IMR-90 (cell line): Measurements from ENCODE around the gene PRM3. TPM values are rescaled to one million over a fixed set of nuclear protein-coding genes. Genes with fewer than 3 reads are reported as not detected.

Source experiments
- ATAC-seq: fragments of 200-7000 bp; cut with Tn5 transposase; 2 replicates; pipeline ENCODE4 v1.9.1; 2020; ENCODE audit warnings: low read depth, mild to moderate bottlenecking, moderate library complexity
- BruUV-seq: library from RNA; stranded (reverse); fragments of 400-500 nt; replicated peaks from 2 replicates; lab custom pipeline; 2021; lab: Mats Ljungman, UMichigan
- CTCF ChIA-PET: fragments of 300-600 bp; formaldehyde crosslinking; extraction: SDS; loops from one replicate; lab custom pipeline; 2021; ENCODE audit warnings: antibody characterized with exemption; lab: Yijun Ruan, JAX
- POLR2A ChIA-PET: fragments of 300-600 bp; sonication (Branson Sonifier 250); formaldehyde crosslinking; loops from one replicate; lab custom pipeline; 2022; ENCODE audit warnings: antibody characterized with exemption; ENCODE audit not compliant: unreplicated experiment; lab: Charles Lee
- DNase-seq: peaks from one replicate; pipeline ENCODE4 v3.0.0; 2013
- H2AFZ ChIP-seq: replicated peaks from 2 replicates; pipeline ENCODE3; 2013; ENCODE audit warnings: low read length, mild to moderate bottlenecking; ENCODE audit not compliant: poor library complexity
- H2AK5ac ChIP-seq: 2 replicates; pipeline ENCODE4 v1.6.1; 2013; ENCODE audit warnings: low read depth, low read length, inconsistent platforms
- H2AK9ac ChIP-seq: replicated peaks from 2 replicates; pipeline ENCODE3; 2013; ENCODE audit warnings: mild to moderate bottlenecking, low read depth, low read length, moderate library complexity; ENCODE audit not compliant: poor library complexity
- H2BK120ac ChIP-seq: 2 replicates; pipeline ENCODE4 v1.6.1; 2013; ENCODE audit warnings: low read depth, low read length, inconsistent platforms
- H2BK15ac ChIP-seq: 3 replicates; pipeline ENCODE4 v1.6.1; 2013; ENCODE audit warnings: low read depth, low read length, inconsistent platforms
- H2BK20ac ChIP-seq: 2 replicates; pipeline ENCODE4 v1.6.1; 2013; ENCODE audit warnings: low read depth, mild to moderate bottlenecking, inconsistent platforms, low read length, moderate library complexity
- H2BK5ac ChIP-seq: 2 replicates; pipeline ENCODE4 v1.6.1; 2013; ENCODE audit warnings: mild to moderate bottlenecking, low read depth, low read length, inconsistent platforms; ENCODE audit not compliant: poor library complexity, severe bottlenecking
- H3K14ac ChIP-seq: replicated peaks from 2 replicates; pipeline ENCODE4 v1.6.1; 2013; ENCODE audit warnings: low read depth, low read length, inconsistent platforms
- H3K18ac ChIP-seq: 2 replicates; pipeline ENCODE4 v1.6.1; 2013; ENCODE audit warnings: low read depth, low read length, control low read depth
- H3K23ac ChIP-seq: 2 replicates; pipeline ENCODE4 v1.6.1; 2013; ENCODE audit warnings: low read depth, low read length, inconsistent platforms
- H3K27ac ChIP-seq: 2 replicates; pipeline ENCODE4 v1.5.1; 2013; ENCODE audit warnings: mild to moderate bottlenecking, control low read depth, low read length; ENCODE audit not compliant: insufficient read depth
- H3K27me3 ChIP-seq: 2 replicates; pipeline ENCODE4 v1.6.1; 2013; ENCODE audit warnings: low read length; ENCODE audit not compliant: control insufficient read depth, insufficient read depth
- H3K36me3 ChIP-seq: 2 replicates; pipeline ENCODE4 v1.6.1; 2013; ENCODE audit warnings: low read length, mixed read lengths; ENCODE audit not compliant: control insufficient read depth, insufficient read depth
- H3K4ac ChIP-seq: 2 replicates; pipeline ENCODE4 v1.6.1; 2013; ENCODE audit warnings: low read depth, low read length, inconsistent platforms
- H3K4me1 ChIP-seq: 2 replicates; pipeline ENCODE4 v1.6.1; 2013; ENCODE audit warnings: low read length, mixed read lengths; ENCODE audit not compliant: control insufficient read depth, insufficient read depth
- H3K4me2 ChIP-seq: 2 replicates; pipeline ENCODE4 v1.6.1; 2013; ENCODE audit warnings: low read depth, mild to moderate bottlenecking, control low read depth, low read length, moderate library complexity
- H3K4me3 ChIP-seq: 2 replicates; pipeline ENCODE4 v1.5.1; 2013; ENCODE audit warnings: low read depth, mild to moderate bottlenecking, control low read depth, low read length, moderate library complexity; ENCODE audit not compliant: insufficient read depth
- H3K56ac ChIP-seq: 2 replicates; pipeline ENCODE4 v1.6.1; 2013; ENCODE audit warnings: low read length, inconsistent platforms; ENCODE audit not compliant: insufficient read depth; ENCODE audit errors: extremely low read depth
- H3K79me1 ChIP-seq, 2 experiments: 2 replicates each; pipeline ENCODE4 v1.6.1; 2013; ENCODE audit warnings: low read length in 2 of 2, inconsistent platforms in 1 of 2, low read depth in 1 of 2
- H3K9ac ChIP-seq: 2 replicates; pipeline ENCODE4 v1.6.1; 2013; ENCODE audit warnings: low read depth, low read length, control low read depth
- H3K9me1 ChIP-seq: 2 replicates; pipeline ENCODE4 v1.6.1; 2013; ENCODE audit warnings: low read length, inconsistent platforms; ENCODE audit not compliant: insufficient read depth
- H3K9me3 ChIP-seq: 2 replicates; pipeline ENCODE4 v1.6.1; 2013; ENCODE audit warnings: low read length; ENCODE audit not compliant: control insufficient read depth, insufficient read depth
- H4K20me1 ChIP-seq: 2 replicates; pipeline ENCODE4 v1.6.1; 2013; ENCODE audit warnings: low read length, inconsistent platforms; ENCODE audit not compliant: insufficient read depth
- H4K5ac ChIP-seq: 2 replicates; pipeline ENCODE4 v1.6.1; 2013; ENCODE audit warnings: mild to moderate bottlenecking, low read depth, low read length, control low read depth
- H4K8ac ChIP-seq, 2 experiments: 2 replicates each; pipeline ENCODE4 v1.6.1; 2013; ENCODE audit warnings: low read depth in 2 of 2, low read length in 2 of 2, control low read depth in 1 of 2, inconsistent platforms in 1 of 2
- H4K91ac ChIP-seq: 2 replicates; pipeline ENCODE4 v1.6.1; 2013; ENCODE audit warnings: low read depth, low read length, inconsistent platforms; ENCODE audit not compliant: insufficient read depth
- BHLHE40 ChIP-seq: fragments of 150-350 bp; IDR thresholded peaks from 2 replicates; pipeline ENCODE4 v1.6.1; 2016; ENCODE audit warnings: mild to moderate bottlenecking, low read depth, low read length
- CEBPB ChIP-seq: IDR thresholded peaks from 2 replicates; pipeline ENCODE4 v1.6.1; 2012; ENCODE audit warnings: low read depth, low read length, improper control_type of control experiment
- CHD1 ChIP-seq: IDR thresholded peaks from 2 replicates; pipeline ENCODE4 v1.6.1; 2012; ENCODE audit warnings: low read depth, low read length, improper control_type of control experiment
- CTCF ChIP-seq: conservative IDR thresholded peaks from 2 replicates; pipeline ENCODE4 v1.5.1; 2012; ENCODE audit warnings: mild to moderate bottlenecking, low read depth, low read length, improper control_type of control experiment
- FOS ChIP-seq: fragments of 150-350 bp; IDR thresholded peaks from 2 replicates; pipeline ENCODE4 v1.6.1; 2016; ENCODE audit warnings: low read depth, low read length
- MAFK ChIP-seq: IDR thresholded peaks from 2 replicates; pipeline ENCODE4 v1.6.1; 2012; ENCODE audit warnings: low read depth, low read length, improper control_type of control experiment
- MAZ ChIP-seq: IDR thresholded peaks from 2 replicates; pipeline ENCODE4 v1.6.1; 2012; ENCODE audit warnings: low read depth, mild to moderate bottlenecking, low read length, improper control_type of control experiment, moderate library complexity, borderline replicate concordance
- MXI1 ChIP-seq: IDR thresholded peaks from 2 replicates; pipeline ENCODE4 v1.6.1; 2012; ENCODE audit warnings: low read depth, mild to moderate bottlenecking, low read length, moderate library complexity, borderline replicate concordance
- NFE2L2 ChIP-seq: fragments of 150-350 bp; IDR thresholded peaks from 2 replicates; pipeline ENCODE4 v1.6.1; 2016; ENCODE audit warnings: low read depth, mild to moderate bottlenecking, low read length
- POLR2A ChIP-seq: IDR thresholded peaks from 2 replicates; pipeline ENCODE4 v1.6.1; 2012; ENCODE audit warnings: mild to moderate bottlenecking, low read depth, low read length
- RAD21 ChIP-seq: IDR thresholded peaks from 2 replicates; pipeline ENCODE4 v1.6.1; 2012; ENCODE audit warnings: low read length, improper control_type of control experiment
- RCOR1 ChIP-seq: IDR thresholded peaks from 2 replicates; pipeline ENCODE4 v1.6.1; 2012; ENCODE audit warnings: mild to moderate bottlenecking, low read length, improper control_type of control experiment; ENCODE audit not compliant: insufficient replicate concordance
- RFX5 ChIP-seq: IDR thresholded peaks from 2 replicates; pipeline ENCODE4 v1.8.0; 2012; ENCODE audit warnings: low read depth, mild to moderate bottlenecking, low read length, moderate library complexity
- SMC3 ChIP-seq: fragments of 150-350 bp; IDR thresholded peaks from 2 replicates; pipeline ENCODE4 v1.6.1; 2016; ENCODE audit warnings: low read depth, mild to moderate bottlenecking, antibody characterized with exemption, low read length, moderate library complexity
- WGBS, 2 experiments: methylation state at CpG; one replicate each; pipeline versions ENCODE4 v1.1.5 to v1.1.7; 2013; ENCODE audit warnings: missing lambda C conversion rate in 2 of 2; ENCODE audit not compliant: insufficient read length in 1 of 2; ENCODE audit errors: extremely low coverage in 2 of 2; 5-methylcytosine and 5-hydroxymethylcytosine counted together
- dilution Hi-C: fragments of 300-500 bp; cut with HindIII; formaldehyde crosslinking; loops from one replicate; pipeline ENCODE4 v1.14.3; 2018; ENCODE audit warnings: low sequenced_read_pairs; ENCODE audit not compliant: unreplicated experiment
- in situ Hi-C: fragments of 300-500 bp; cut with MboI; formaldehyde crosslinking; loops from 3 replicates; pipeline ENCODE4 v1.14.3; 2019; ENCODE audit warnings: low sequenced_read_pairs, inconsistent platforms, mixed read lengths
- intact Hi-C: fragments of 100-400 bp; cut with micrococcal nuclease; formaldehyde crosslinking; loops from 2 replicates; pipeline ENCODE4 v1.10.0; 2022
- polyA plus RNA-seq, 3 experiments: library from polyadenylated mRNA; depleted of rRNA; stranded (reverse); fragments of >200 nt; gene quantifications; 2 replicates each; pipeline ENCODE4 v1.2.3, GENCODE V29; 2012; ENCODE audit warnings: low replicate concordance in 1 of 3
- total RNA-seq: library from RNA; depleted of rRNA; stranded (reverse); fragments of >200 nt; gene quantifications from 2 replicates; pipeline ENCODE4 v1.2.3, GENCODE V29; 2012
- TF ChIP-seq, protein P1 (sequence below): fragments of 150-350 bp; IDR thresholded peaks from 2 replicates; pipeline ENCODE4 v1.6.1; 2016; ENCODE audit warnings: low read depth, mild to moderate bottlenecking, low read length, moderate library complexity, borderline replicate concordance
- TF ChIP-seq, protein P2 (sequence below): fragments of 150-350 bp; IDR thresholded peaks from 2 replicates; pipeline ENCODE4 v1.6.1; 2017; ENCODE audit warnings: mild to moderate bottlenecking, antibody characterized with exemption, low read length, low read depth

PRM3 gene
- total and polyA plus RNA-seq, 2 of the 4 experiments (the other 2 are of a cell fraction) = not detected

GRCh38 chr16:11318817-11319216 lies 45.4 kb upstream of the PRM3 start:
- no peaks in the 10 kb centered on the region for H4K20me1 ChIP-seq
- no peak overlapping the region for H2AK9ac ChIP-seq
- no peaks in the 10 kb centered on the region for H3K9me3 ChIP-seq
- ChIA-PET POLR2A (interaction anchor here (0.6 kb wide), 1 partner anchor 63 kb away, joined by 3 read pairs; no protein-coding TSS in a partner anchor), CTCF (no interaction called here)
- no peak for ATAC-seq
- no TSS peak for BruUV-seq
- no peak overlapping the region for H3K9ac ChIP-seq
- dilution Hi-C loops (no loop called here), intact Hi-C loops (no loop called here), in situ Hi-C loops (no loop called here)
- H2BK5ac ChIP-seq = no peak overlapping the region
- H2BK120ac ChIP-seq = peak overlapping the region; percentile 38; the same call in 1 of the 2 replicates
- H2AFZ ChIP-seq = no peak overlapping the region
- H3K14ac ChIP-seq = no peak overlapping the region
- H3K4me1 ChIP-seq = peaks cover 7% of the 10 kb centered on the region
- no peak overlapping the region for H3K18ac ChIP-seq
- H2BK20ac ChIP-seq = no peak overlapping the region; the same call in 1 of the 2 replicates
- no peaks in the 10 kb centered on the region for H3K79me1 ChIP-seq
- TF ChIP-seq SMC3 (no peak), MAZ (no peak), CHD1 (no peak), RFX5 (no peak), MXI1 (no peak), CEBPB (no peak), NFE2L2 (no peak), CTCF (no peak), RAD21 (no peak), BHLHE40 (no peak), RCOR1 (no peak), POLR2A (no peak), MAFK (no peak), FOS (no peak)
- TF ChIP-seq, protein P1, sequence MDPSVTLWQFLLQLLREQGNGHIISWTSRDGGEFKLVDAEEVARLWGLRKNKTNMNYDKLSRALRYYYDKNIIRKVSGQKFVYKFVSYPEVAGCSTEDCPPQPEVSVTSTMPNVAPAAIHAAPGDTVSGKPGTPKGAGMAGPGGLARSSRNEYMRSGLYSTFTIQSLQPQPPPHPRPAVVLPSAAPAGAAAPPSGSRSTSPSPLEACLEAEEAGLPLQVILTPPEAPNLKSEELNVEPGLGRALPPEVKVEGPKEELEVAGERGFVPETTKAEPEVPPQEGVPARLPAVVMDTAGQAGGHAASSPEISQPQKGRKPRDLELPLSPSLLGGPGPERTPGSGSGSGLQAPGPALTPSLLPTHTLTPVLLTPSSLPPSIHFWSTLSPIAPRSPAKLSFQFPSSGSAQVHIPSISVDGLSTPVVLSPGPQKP = no peak
- TF ChIP-seq, protein P2, sequence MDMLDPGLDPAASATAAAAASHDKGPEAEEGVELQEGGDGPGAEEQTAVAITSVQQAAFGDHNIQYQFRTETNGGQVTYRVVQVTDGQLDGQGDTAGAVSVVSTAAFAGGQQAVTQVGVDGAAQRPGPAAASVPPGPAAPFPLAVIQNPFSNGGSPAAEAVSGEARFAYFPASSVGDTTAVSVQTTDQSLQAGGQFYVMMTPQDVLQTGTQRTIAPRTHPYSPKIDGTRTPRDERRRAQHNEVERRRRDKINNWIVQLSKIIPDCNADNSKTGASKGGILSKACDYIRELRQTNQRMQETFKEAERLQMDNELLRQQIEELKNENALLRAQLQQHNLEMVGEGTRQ = no peak
- no peaks in the 10 kb centered on the region for H3K36me3 ChIP-seq
- no peak overlapping the region for H3K4me3 ChIP-seq
- H3K56ac ChIP-seq = no peak overlapping the region
- H3K9me1 ChIP-seq = peaks cover 5% of the 10 kb centered on the region; the same call in 1 of the 2 replicates
- peak overlapping the region; percentile 40; the same call in 1 of the 2 replicates for H3K4ac ChIP-seq
- peak overlapping the region; percentile 80; the same call in 1 of the 3 replicates for H2BK15ac ChIP-seq
- H2AK5ac ChIP-seq = peak overlapping the region; percentile 59; the same call in 1 of the 2 replicates
- no peak overlapping the region for H3K23ac ChIP-seq
- no peaks in the 10 kb centered on the region for H3K27me3 ChIP-seq
- no peak overlapping the region for H4K8ac ChIP-seq
- H3K4me2 ChIP-seq = no peak overlapping the region
- no peak for DNase-seq
- H3K27ac ChIP-seq = no peak overlapping the region
- H4K5ac ChIP-seq = no peak overlapping the region
- H4K91ac ChIP-seq = 0 out of 2 replicates have a peak overlapping the region, but pooled peaks have one; percentile 12
- whole genome bisulfite sequencing, 2 experiments = 85% methylated on average over 4 of the region's 8 CpGs; no CpG with 5 or more reads in 1 of the 2 experiments
